Measurements from ENCODE around the gene ACP3. TPM values are rescaled to one million over a fixed set of nuclear protein-coding genes. Genes with fewer than 3 reads are reported as not detected.

ACP3 gene
- total and polyA plus RNA-seq, 2 donors (not counting 1 experiment from before 2014, with no cell fraction given): 3.5 to 25.3 TPM

GRCh38 chr3:132350814-132351213 lies 33.6 kb downstream of the ACP3 start:
- no peak overlapping the region for H3K4me3 ChIP-seq (replicated peaks in 1 of 4; ENCODE audit: control extremely low read depth in 1 of 4, insufficient read depth in 1 of 4, low read depth in 3 of 4, low read length in 4 of 4)
- no peaks in the 10 kb centered on the region for H3K79me2 ChIP-seq (ENCODE audit: control insufficient read depth, insufficient read depth, low read length)
- H3K27me3 ChIP-seq (ENCODE audit: control insufficient read depth, insufficient read depth, low read length): no peaks in the 10 kb centered on the region
- H3K9me3 ChIP-seq (ENCODE audit: control insufficient read depth, insufficient read depth, low read depth, low read length): no peaks in the 10 kb centered on the region
- no peaks in the 10 kb centered on the region for H4K20me1 ChIP-seq (ENCODE audit: control insufficient read depth, extremely low read depth, insufficient read depth, low read length)
- no peaks in the 10 kb centered on the region for H3K4me1 ChIP-seq (ENCODE audit: control insufficient read depth, extremely low read depth, insufficient read depth, low read length)
- no peak overlapping the region for H3K27ac ChIP-seq (ENCODE audit: insufficient read depth, low read length)
- no peak overlapping the region for H3K4me2 ChIP-seq (ENCODE audit: extremely low read depth, insufficient read depth, low read length)
- no peaks in the 10 kb centered on the region for H3K36me3 ChIP-seq (ENCODE audit: control insufficient read depth, insufficient read depth, low read length)
- no peak for DNase-seq (ENCODE audit: low read depth in 2 of 2)
- TF ChIP-seq EZH2 (IDR thresholded peaks at IDR 0.05; ENCODE audit: low read length, missing control alignments): no peak
- no peak for TF ChIP-seq CTCF (conservative IDR thresholded peaks at IDR 0.05 in 1 of 2, IDR thresholded peaks at IDR 0.05 in 1 of 2; ENCODE audit: low read depth in 1 of 2, low read length in 2 of 2)
- no peak overlapping the region for H3K9ac ChIP-seq (ENCODE audit: insufficient read depth, low read length)
- no peak overlapping the region for H2AFZ ChIP-seq (ENCODE audit: low read length)

- no peak overlapping the region for H3K4me2 ChIP-seq (ENCODE audit: extremely low read depth, insufficient read depth, low read length)
- H3K4me3 ChIP-seq (replicated peaks in 1 of 4; ENCODE audit: control extremely low read depth in 1 of 4, insufficient read depth in 1 of 4, low read depth in 3 of 4, low read length in 4 of 4): no peak overlapping the region
- H3K27ac ChIP-seq (ENCODE audit: insufficient read depth, low read length): no peak overlapping the region
- H3K4me1 ChIP-seq (ENCODE audit: control insufficient read depth, extremely low read depth, insufficient read depth, low read length): no peaks in the 10 kb centered on the region
- H3K79me2 ChIP-seq (ENCODE audit: control insufficient read depth, insufficient read depth, low read length): no peaks in the 10 kb centered on the region
- H4K20me1 ChIP-seq (ENCODE audit: control insufficient read depth, extremely low read depth, insufficient read depth, low read length): no peaks in the 10 kb centered on the region
- H3K9me3 ChIP-seq (ENCODE audit: control insufficient read depth, insufficient read depth, low read depth, low read length): no peaks in the 10 kb centered on the region
- no peak for TF ChIP-seq EZH2 (IDR thresholded peaks at IDR 0.05; ENCODE audit: low read length, missing control alignments)
- no peak for TF ChIP-seq CTCF (conservative IDR thresholded peaks at IDR 0.05 in 1 of 2, IDR thresholded peaks at IDR 0.05 in 1 of 2; ENCODE audit: low read depth in 1 of 2, low read length in 2 of 2)
- H3K9ac ChIP-seq (ENCODE audit: insufficient read depth, low read length): no peak overlapping the region
- DNase-seq (ENCODE audit: low read depth in 2 of 2): no peak
- no peak overlapping the region for H2AFZ ChIP-seq (ENCODE audit: low read length)
- H3K36me3 ChIP-seq (ENCODE audit: control insufficient read depth, insufficient read depth, low read length): no peaks in the 10 kb centered on the region
- H3K27me3 ChIP-seq (ENCODE audit: control insufficient read depth, insufficient read depth, low read length): no peaks in the 10 kb centered on the region
These were observed 34.1 kb downstream of the ACP3 start for GRCh38 chr3:132351222-132351806.

GRCh38 chr3:132352556-132353143 lies 35.4 kb downstream of the ACP3 start:
- no peaks in the 10 kb centered on the region for H3K27me3 ChIP-seq (ENCODE audit: control insufficient read depth, insufficient read depth, low read length)
- no peaks in the 10 kb centered on the region for H3K36me3 ChIP-seq (ENCODE audit: control insufficient read depth, insufficient read depth, low read length)

More at GRCh38 chr3:132352556-132353143, 35.4 kb downstream of the ACP3 start:
- Histone ChIP-seq H2AFZ (ENCODE audit: low read length) (no peak overlapping the region), H3K4me2 (ENCODE audit: extremely low read depth, insufficient read depth, low read length) (no peak overlapping the region), H3K79me2 (ENCODE audit: control insufficient read depth, insufficient read depth, low read length) (no peaks in the 10 kb centered on the region), H3K9me3 (ENCODE audit: control insufficient read depth, insufficient read depth, low read depth, low read length) (no peaks in the 10 kb centered on the region), H3K9ac (ENCODE audit: insufficient read depth, low read length) (no peak overlapping the region), H3K4me1 (ENCODE audit: control insufficient read depth, extremely low read depth, insufficient read depth, low read length) (no peaks in the 10 kb centered on the region), H4K20me1 (ENCODE audit: control insufficient read depth, extremely low read depth, insufficient read depth, low read length) (no peaks in the 10 kb centered on the region), H3K4me3 (replicated peaks in 1 of 4; ENCODE audit: control extremely low read depth in 1 of 4, insufficient read depth in 1 of 4, low read depth in 3 of 4, low read length in 4 of 4) (no peak overlapping the region), H3K27ac (ENCODE audit: insufficient read depth, low read length) (no peak overlapping the region)
- TF ChIP-seq EZH2 (IDR thresholded peaks at IDR 0.05; ENCODE audit: low read length, missing control alignments) (no peak), CTCF (conservative IDR thresholded peaks at IDR 0.05 in 1 of 2, IDR thresholded peaks at IDR 0.05 in 1 of 2; ENCODE audit: low read depth in 1 of 2, low read length in 2 of 2) (peak; percentile 96 to 97)
- DNase-seq (ENCODE audit: low read depth in 2 of 2): peak; percentile 63 to 80

Measured in fibroblast of lung (primary cell).